GM18870 (cell line): ENCODE measurements around the gene CDH20.

Experiments
- ATAC-seq: cut with Tn5 transposase; IDR thresholded peaks from one replicate; pipeline ENCODE4 v1.9.1; 2021; ENCODE audit warnings: moderate library complexity; ENCODE audit not compliant: unreplicated experiment

CDH20 gene

GRCh38 chr18:61528961-61529360, 195.7 kb downstream of the CDH20 start:
- ATAC-seq = no peak

- ATAC-seq = no peak
These were observed 197.5 kb downstream of the CDH20 start for GRCh38 chr18:61530681-61531080.

DNA sequence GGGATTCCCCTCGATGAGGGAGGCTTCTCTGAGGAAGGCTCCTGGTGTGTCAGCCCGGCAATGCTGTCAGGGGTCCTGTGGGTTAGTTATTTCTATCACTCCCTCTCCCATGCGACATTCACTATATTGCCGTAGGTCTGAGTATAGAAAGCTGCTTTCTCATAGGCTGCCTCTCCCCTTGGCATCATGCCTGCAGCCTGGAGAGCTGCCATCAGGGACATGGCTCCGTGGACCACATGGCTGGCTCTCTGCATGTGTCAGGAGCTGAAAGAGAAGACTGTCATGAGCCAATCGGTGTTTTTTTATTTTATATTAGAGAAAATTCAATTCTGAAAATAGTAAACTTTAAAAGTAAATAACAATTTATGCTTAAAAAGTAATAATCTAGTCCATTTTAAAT, 198.0 kb downstream of the CDH20 start:
- no peak for ATAC-seq

GRCh38 chr18:61531891-61532290, 198.7 kb downstream of the CDH20 start:
- ATAC-seq = no peak

DNA sequence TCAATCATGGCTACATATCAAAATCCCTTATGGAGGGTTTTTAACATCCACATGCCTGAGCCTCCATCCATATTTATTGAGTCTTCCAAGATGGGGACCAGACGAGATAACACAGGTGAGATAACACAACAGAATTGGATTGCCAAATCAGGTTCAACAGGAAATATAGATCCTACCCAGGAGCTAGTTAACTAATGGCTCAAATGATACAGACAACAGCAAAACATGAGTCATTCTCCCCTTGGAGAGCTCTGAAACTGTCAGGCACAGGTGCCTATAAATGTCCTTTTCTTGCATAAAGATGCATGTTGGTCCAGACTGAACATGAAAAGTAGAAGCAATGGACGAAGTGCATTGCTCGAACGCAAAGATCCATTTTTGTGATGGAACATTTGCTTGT, 202.2 kb downstream of the CDH20 start:
- no peak for ATAC-seq

DNA sequence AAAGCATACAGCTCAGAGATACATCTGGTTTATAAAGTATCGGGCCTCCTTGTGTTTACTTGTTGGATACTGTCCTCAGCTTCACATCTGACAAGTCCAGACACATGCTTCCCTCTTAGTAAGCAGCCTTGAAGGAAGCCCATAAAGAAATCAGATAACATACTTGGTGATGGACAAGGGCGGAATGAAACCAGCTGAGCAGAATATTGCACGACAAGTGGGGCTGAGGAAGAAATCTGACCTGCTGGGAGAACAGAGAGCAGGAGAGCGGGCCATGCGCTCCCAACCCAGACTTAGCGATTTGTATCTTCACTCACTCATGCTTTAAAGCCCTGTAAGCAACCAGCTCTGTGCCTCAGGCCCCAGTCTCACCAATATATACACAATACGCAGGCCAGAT, 208.4 kb downstream of the CDH20 start:
- ATAC-seq = no peak

- ATAC-seq = no peak
These were observed 209.4 kb downstream of the CDH20 start for GRCh38 chr18:61542596-61542995.

DNA sequence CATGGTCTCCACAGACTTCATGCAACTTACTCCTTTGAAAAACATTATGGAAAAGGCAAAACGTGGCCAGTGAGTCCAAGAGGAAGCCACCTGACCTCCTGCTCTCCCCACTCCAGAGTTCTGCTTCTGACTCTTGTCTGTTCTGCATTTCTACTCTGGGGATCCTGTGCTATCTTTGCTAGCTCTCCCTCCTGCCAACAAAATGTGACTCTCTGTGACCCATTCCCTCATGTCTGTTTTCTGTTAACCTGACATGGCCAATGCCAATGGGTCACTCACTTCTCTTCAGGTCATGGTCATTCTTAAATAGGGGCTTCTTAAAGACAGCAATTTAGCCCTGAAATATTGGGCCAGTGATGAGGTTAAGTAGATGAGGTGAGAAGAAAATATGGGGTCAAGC, 210.3 kb downstream of the CDH20 start:
- ATAC-seq = no peak

GRCh38 chr18:61544178-61544577, 210.9 kb downstream of the CDH20 start:
- ATAC-seq = no peak

- no peak for ATAC-seq
These were observed 212.3 kb downstream of the CDH20 start for GRCh38 chr18:61545281-61546245.

DNA sequence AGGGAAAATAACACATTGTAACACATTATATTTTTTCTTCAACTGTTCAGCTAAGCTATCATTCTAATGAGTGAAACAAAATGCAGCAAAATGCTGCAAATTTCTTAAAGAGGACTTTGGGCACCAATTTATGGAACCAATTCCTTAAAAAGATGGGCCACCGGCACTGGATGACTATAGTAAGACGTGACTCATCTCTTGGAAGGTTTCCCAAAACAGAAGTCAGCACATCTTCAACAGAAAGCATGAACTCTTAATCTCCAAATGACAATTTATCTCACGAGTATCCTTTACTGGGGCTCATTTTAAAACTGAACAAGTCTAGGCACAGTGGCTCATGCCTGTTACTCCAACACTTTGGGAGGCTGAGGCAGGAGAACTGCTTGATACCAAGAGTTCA, 213.4 kb downstream of the CDH20 start:
- ATAC-seq = no peak

- ATAC-seq = no peak
These were observed 216.2 kb downstream of the CDH20 start for GRCh38 chr18:61549416-61549815.

DNA sequence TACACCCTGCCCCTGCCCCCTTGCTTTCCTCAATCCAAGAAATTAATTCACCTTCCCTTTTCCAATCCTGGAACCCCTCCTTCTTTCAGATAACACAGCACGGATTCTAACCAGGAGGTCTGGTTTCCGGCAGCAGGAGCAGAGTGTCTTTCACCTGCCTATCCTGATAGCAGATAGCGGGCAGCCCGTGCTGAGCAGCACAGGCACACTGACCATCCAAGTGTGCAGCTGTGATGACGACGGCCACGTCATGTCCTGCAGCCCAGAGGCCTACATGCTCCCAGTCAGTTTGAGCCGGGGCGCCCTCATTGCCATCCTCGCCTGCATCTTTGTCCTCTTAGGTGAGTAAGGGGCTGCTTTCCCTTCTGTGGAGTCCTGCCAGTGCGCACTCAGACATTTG, 216.7 kb downstream of the CDH20 start:
- no peak for ATAC-seq

DNA sequence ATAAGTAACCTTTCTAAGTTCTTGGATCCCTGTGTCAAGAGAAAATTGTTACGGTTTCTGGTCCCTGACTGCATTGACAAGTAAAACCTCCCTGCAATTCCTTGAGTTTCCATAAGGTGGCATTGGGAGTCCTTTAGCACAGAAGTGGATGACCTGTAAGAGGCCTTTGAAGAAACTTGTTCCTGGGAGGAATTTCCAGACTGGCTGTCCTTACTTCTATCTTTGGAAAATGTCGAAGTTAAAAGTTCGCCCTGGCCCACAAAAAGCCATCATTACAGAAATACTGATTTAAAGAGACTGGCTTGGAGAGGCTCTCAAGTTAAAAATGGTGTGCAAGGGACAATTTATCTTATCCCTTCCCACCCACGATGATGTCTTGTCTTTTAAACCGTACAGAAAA, 218.4 kb downstream of the CDH20 start:
- peak; percentile 80 for ATAC-seq

GRCh38 chr18:61553045-61553659, 219.9 kb downstream of the CDH20 start:
- no peak for ATAC-seq

- ATAC-seq = no peak
These were observed 221.0 kb downstream of the CDH20 start for GRCh38 chr18:61554117-61554776.

DNA sequence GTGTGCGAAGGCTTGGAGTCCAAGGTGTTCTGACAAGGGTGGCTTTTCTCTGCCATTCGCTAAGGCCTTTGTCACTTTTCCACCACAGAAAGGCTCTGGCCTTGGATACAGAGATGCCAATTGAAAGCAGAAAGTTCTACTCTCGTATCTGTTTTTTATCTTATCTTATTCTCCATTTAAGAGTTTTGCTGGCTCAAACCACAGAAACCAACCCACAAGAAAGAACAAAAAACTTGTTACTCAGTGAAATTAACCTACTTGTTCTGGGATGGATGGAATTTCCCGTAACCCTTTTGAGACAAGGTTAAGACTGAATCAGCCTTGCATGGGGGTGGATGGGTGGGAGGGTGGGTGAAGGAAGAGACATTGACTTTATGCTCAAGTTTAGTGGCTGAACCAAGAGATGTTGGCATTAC, 221.7 kb downstream of the CDH20 start:
- ATAC-seq = no peak

DNA sequence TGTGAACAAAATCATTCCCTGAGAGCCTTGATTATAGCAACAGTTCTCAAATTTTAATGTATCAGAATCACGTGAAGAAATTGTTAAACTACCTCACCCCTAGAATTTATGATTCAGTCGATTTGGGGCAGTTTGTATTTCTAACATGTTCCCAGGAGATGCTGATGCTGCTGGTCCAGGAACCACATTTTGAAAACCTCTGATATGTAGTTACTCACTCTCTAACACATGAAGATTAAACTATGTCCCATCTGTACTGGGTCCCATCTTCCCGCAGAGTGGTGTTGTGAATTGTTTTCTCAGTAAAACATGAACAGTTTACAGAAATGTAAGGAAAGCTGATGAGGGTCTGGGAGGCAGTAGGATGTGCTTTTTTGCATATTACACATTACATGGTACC, 223.1 kb downstream of the CDH20 start:
- ATAC-seq = no peak

DNA sequence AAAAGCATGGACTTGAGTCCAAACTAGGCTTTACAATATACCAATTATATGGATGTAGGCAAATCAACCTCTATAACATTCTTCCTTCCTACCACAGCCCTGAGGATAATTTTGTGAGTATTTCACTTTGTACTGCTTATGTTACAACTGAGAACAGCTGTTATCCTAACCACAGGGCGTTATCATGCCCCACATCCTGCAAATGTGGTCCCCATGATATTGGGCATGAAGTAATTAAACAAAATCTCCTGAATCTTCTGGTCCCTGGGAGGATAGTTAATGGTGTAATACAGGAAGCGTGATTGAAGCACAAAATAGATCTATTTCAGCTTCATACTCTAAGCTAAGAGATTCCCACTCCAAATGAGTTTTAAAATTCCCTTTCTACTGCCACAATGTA, 223.6 kb downstream of the CDH20 start:
- ATAC-seq = no peak

DNA sequence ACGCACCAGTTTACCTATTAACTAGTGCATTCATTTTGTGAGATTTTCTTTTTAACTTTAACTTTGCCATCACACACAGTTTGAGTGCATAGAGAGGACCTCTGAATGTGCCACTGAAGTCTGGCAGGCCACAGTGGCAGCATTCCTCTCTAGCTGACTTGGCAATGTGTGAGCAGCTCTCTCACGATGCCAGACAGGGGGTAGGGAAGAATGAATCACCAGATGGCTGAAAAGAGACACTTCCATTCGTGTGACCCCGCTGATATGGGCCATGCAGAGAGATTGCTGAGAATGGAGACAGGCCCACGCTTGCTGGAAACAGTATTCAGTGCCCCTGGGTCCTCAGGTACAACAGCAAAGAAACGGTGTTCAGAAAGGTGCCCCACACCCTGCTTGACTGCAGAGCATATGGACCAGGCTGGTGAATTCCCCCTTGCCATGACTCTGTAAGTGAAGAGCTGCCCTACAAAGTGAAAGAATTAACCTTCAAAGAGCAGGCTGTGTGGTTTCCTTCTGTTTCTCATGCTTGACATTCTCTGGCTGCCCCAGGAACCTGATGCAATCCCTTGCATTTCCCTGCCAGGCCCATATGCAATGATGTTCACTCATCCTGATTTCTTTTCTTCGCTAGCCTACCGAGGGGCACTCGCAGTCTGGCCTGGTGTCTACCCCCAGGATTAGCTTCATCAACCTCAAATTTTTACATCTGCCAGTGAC, 236.1 kb downstream of the CDH20 start:
- no peak for ATAC-seq

DNA sequence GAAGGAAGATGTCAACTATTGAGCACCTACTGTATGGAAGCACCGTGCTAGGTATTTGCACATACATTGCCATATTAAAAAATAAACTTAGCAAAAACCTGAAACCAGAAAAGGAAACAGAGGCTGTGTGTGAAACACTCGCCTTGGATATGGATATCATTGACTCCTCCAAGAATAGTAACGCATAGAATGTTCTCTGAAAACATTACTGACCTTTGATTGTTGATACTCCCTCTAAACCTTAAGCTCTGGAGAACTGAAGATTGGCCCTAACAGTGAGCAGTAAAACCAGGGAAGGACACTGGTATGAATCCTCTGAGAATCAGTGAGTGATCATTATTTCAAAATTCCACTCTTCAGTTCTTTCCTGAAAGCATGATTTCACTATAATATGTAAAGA, 236.8 kb downstream of the CDH20 start:
- no peak for ATAC-seq
